ENCODE measurements around the gene DCLRE1C. TPM values are rescaled to one million over a fixed set of nuclear protein-coding genes. Genes with fewer than 3 reads are reported as not detected.
"Not testable (repeated sequence)": the region's sequence is repeated elsewhere in the genome, so short reads cannot be mapped to it uniquely, and the experiment has no call there.

Gene DCLRE1C
- total and polyA plus RNA-seq, 2 donors (not counting 3 experiments of a cell fraction or from before 2014, with no cell fraction given), result 2.1 to 15.8 TPM

DNA sequence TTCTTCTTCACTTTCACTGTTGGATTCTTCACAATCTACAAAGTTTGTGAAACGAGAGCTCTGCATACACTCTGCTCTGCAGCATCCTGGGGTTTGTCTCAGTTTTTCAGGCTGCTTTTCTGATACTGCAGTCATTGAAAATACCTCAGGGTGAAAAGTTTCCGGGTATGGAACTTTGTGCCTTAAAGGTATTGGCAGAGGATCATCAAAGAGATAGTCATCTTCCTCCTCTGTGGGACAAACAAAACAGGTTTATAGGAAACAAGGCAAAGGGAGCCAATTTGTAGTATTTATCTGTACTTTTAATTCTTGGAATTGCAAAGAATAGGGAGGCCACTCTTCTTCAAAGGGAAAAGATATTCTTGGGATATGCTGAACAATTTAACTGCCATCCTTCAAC, 44.8 kb downstream of the DCLRE1C start:
- ChIA-PET CTCF (no interaction called here), POLR2A (no interaction called here)
- H3K79me2 ChIP-seq (ENCODE audit: control insufficient read depth, insufficient read depth, low read length), result no peaks in the 10 kb centered on the region
- FAIRE-seq (no peak), DNase-seq (ENCODE audit: low read depth, low spot score) (no peak)
- no peaks in the 10 kb centered on the region for H3K4me1 ChIP-seq (ENCODE audit: control insufficient read depth, extremely low read depth, insufficient read depth, low read length)
- BruUV-seq (replicated peaks), result no TSS peak
- H4K20me1 ChIP-seq (replicated peaks; ENCODE audit: control insufficient read depth, extremely low read depth, insufficient read depth, low read length), result no peaks in the 10 kb centered on the region
- H3K9me1 ChIP-seq (replicated peaks; ENCODE audit: control insufficient read depth, extremely low read depth, insufficient read depth, low read length), result no peaks in the 10 kb centered on the region
- no peak overlapping the region for H3K9ac ChIP-seq (replicated peaks; ENCODE audit: extremely low read depth, insufficient read depth, low read length)
- no peaks in the 10 kb centered on the region for H3K27me3 ChIP-seq (ENCODE audit: control insufficient read depth in 2 of 2, insufficient read depth in 2 of 2, low read length in 2 of 2)
- dilution Hi-C loops (cut with MboI; ENCODE audit: extremely low pct_ligation_motif_present, low sequenced_read_pairs) (no loop called here), intact Hi-C loops (cut with micrococcal nuclease) (no loop called here)
- H3K9me3 ChIP-seq (replicated peaks; ENCODE audit: control insufficient read depth, insufficient read depth, low read length), result no peaks in the 10 kb centered on the region
- H2AFZ ChIP-seq (ENCODE audit: low read depth, low read length), result no peak overlapping the region
- TF ChIP-seq, protein P1, sequence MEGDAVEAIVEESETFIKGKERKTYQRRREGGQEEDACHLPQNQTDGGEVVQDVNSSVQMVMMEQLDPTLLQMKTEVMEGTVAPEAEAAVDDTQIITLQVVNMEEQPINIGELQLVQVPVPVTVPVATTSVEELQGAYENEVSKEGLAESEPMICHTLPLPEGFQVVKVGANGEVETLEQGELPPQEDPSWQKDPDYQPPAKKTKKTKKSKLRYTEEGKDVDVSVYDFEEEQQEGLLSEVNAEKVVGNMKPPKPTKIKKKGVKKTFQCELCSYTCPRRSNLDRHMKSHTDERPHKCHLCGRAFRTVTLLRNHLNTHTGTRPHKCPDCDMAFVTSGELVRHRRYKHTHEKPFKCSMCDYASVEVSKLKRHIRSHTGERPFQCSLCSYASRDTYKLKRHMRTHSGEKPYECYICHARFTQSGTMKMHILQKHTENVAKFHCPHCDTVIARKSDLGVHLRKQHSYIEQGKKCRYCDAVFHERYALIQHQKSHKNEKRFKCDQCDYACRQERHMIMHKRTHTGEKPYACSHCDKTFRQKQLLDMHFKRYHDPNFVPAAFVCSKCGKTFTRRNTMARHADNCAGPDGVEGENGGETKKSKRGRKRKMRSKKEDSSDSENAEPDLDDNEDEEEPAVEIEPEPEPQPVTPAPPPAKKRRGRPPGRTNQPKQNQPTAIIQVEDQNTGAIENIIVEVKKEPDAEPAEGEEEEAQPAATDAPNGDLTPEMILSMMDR (IDR thresholded peaks at IDR 0.05; ENCODE audit: extremely low read depth in 1 of 2, insufficient read depth in 1 of 2, low read depth in 1 of 2, low read length in 2 of 2), result no peak
- TF ChIP-seq POLR2A (IDR thresholded peaks at IDR 0.05; ENCODE audit: low read depth, low read length) (no peak), FOS (IDR thresholded peaks at IDR 0.05; ENCODE audit: borderline replicate concordance, insufficient read depth, low read length) (no peak), MYC (IDR thresholded peaks at IDR 0.05; ENCODE audit: low read depth, low read length) (no peak), GATA2 (IDR thresholded peaks at IDR 0.05; ENCODE audit: insufficient read depth, insufficient read length, low read depth, low read length) (no peak), EZH2 (IDR thresholded peaks at IDR 0.05; ENCODE audit: borderline replicate concordance, low read depth, low read length, severe bottlenecking) (no peak), JUN (IDR thresholded peaks at IDR 0.05; ENCODE audit: borderline replicate concordance, insufficient read depth, insufficient read length, low read depth) (no peak)
- TF ChIP-seq, protein P2, sequence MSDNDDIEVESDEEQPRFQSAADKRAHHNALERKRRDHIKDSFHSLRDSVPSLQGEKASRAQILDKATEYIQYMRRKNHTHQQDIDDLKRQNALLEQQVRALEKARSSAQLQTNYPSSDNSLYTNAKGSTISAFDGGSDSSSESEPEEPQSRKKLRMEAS (IDR thresholded peaks at IDR 0.05; ENCODE audit: insufficient read depth, insufficient read length), result no peak
- H3K36me3 ChIP-seq (ENCODE audit: control insufficient read depth in 2 of 2, extremely low read depth in 1 of 2, insufficient read depth in 2 of 2, low read length in 2 of 2), result peaks cover 3 to 28% of the 10 kb centered on the region in 2 experiments
- no peak overlapping the region for H3K4me3 ChIP-seq (replicated peaks in 1 of 3; ENCODE audit: insufficient read depth in 1 of 3, low read depth in 1 of 3, low read length in 3 of 3)
- H3K27ac ChIP-seq (ENCODE audit: insufficient read depth, low read depth, low read length), result no peak overlapping the region
- no peak overlapping the region for H3K4me2 ChIP-seq (ENCODE audit: insufficient read depth, low read length)

DNA sequence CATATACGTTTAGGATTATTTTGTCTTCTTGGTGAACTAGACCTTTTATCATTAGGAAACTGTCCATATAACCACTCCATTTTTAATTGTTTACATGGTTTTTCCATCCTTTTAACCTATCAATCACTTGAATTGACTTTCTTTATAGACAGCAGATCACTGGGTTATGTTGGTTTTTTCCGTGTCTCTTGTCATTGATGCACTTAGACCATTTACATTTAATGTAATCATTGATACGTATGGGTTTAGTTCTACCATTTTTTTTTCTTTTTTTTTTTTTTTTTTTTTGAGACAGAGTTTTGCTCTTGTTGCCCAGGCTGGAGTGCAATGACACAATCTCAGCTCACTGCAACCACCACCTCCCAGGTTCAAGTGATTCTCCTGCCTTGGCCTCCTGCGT, 46.3 kb downstream of the DCLRE1C start:
- H3K27me3 ChIP-seq (ENCODE audit: control insufficient read depth in 2 of 2, insufficient read depth in 2 of 2, low read length in 2 of 2); H3K79me2 ChIP-seq (ENCODE audit: control insufficient read depth, insufficient read depth, low read length); H3K9me3 ChIP-seq (replicated peaks; ENCODE audit: control insufficient read depth, insufficient read depth, low read length); FAIRE-seq; DNase-seq (ENCODE audit: low read depth, low spot score); H3K9ac ChIP-seq (replicated peaks; ENCODE audit: extremely low read depth, insufficient read depth, low read length); H3K4me1 ChIP-seq (ENCODE audit: control insufficient read depth, extremely low read depth, insufficient read depth, low read length); H3K4me3 ChIP-seq (replicated peaks in 1 of 3; ENCODE audit: insufficient read depth in 1 of 3, low read depth in 1 of 3, low read length in 3 of 3); H3K9me1 ChIP-seq (replicated peaks; ENCODE audit: control insufficient read depth, extremely low read depth, insufficient read depth, low read length); H3K4me2 ChIP-seq (ENCODE audit: insufficient read depth, low read length); CTCF ChIA-PET; dilution Hi-C loops (cut with MboI; ENCODE audit: extremely low pct_ligation_motif_present, low sequenced_read_pairs); BruUV-seq (replicated peaks); H4K20me1 ChIP-seq (replicated peaks; ENCODE audit: control insufficient read depth, extremely low read depth, insufficient read depth, low read length); intact Hi-C loops (cut with micrococcal nuclease); H2AFZ ChIP-seq (ENCODE audit: low read depth, low read length); H3K27ac ChIP-seq (ENCODE audit: insufficient read depth, low read depth, low read length): not testable (repeated sequence)
- POLR2A ChIA-PET, result interaction anchor here (0.7 kb wide), 1 partner anchor 8 kb away, joined by 6 read pairs; no protein-coding TSS in a partner anchor
- peaks cover 3 to 28% of the 10 kb centered on the region in 2 experiments for H3K36me3 ChIP-seq (ENCODE audit: control insufficient read depth in 2 of 2, extremely low read depth in 1 of 2, insufficient read depth in 2 of 2, low read length in 2 of 2)

Data from endothelial cell of umbilical vein (primary cell).